Measurements from ENCODE around the gene GNG13.

DNA sequence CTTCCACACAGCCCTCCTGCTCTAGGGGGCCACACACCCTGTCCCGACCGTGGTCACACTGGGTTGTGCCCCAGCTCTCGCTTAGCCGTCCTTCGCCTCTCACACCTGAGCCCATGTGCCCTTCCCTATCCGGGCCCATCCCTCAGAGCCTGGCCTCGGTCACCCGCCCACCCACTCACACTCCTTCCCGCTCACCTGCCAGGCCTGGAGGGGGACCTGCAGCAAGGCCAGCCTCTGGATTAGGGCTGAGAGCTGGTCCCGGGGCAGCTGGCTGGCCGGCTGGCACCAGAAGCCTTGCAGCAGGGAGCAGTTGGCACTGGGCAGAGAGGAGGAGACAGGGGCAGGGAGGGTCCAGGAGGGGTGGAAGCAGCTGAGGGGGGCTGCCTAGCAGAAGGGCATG, 22.1 kb downstream of the GNG13 start:
- no peak for TF ChIP-seq EZH2phosphoT487 (conservative IDR thresholded peaks at IDR 0.05; ENCODE audit: low read length)
- TF ChIP-seq, protein P1, sequence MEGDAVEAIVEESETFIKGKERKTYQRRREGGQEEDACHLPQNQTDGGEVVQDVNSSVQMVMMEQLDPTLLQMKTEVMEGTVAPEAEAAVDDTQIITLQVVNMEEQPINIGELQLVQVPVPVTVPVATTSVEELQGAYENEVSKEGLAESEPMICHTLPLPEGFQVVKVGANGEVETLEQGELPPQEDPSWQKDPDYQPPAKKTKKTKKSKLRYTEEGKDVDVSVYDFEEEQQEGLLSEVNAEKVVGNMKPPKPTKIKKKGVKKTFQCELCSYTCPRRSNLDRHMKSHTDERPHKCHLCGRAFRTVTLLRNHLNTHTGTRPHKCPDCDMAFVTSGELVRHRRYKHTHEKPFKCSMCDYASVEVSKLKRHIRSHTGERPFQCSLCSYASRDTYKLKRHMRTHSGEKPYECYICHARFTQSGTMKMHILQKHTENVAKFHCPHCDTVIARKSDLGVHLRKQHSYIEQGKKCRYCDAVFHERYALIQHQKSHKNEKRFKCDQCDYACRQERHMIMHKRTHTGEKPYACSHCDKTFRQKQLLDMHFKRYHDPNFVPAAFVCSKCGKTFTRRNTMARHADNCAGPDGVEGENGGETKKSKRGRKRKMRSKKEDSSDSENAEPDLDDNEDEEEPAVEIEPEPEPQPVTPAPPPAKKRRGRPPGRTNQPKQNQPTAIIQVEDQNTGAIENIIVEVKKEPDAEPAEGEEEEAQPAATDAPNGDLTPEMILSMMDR (IDR thresholded peaks at IDR 0.05; ENCODE audit: insufficient read depth, low read length, poor library complexity, severe bottlenecking), result no peak
